Brain pericyte (primary cell): ENCODE results near the gene ATP10B.
"Not testable (repeated sequence)": the region's sequence is repeated elsewhere in the genome, so short reads cannot be mapped to it uniquely, and the experiment has no call there.

ENCODE experiments used
- DNase-seq: peaks from one replicate; pipeline ENCODE4 v3.0.0-alpha.2; 2012; ENCODE audit warnings: low read depth, low spot score

ATP10B gene

DNA sequence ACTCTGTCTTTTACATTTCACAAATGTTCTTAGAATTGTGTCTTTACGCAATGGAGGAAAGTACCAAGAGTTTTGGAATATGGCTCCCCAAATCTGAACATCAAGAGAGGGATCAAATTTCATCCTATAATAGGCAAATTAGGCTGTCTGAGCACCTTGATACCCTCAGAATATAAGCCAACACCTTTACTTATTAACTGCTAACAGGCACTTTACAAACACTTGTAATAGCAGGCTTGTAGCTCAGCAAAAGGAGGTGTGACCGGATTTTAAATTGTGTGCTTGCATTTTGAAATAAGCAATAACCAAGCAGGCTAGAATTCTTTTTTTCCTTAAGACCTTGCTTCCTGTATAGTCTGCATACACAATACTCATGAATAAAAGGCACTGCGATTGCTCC, 92.0 kb downstream of the ATP10B start:
- DNase-seq = no peak

GRCh38 chr5:160757194-160757593, 94.8 kb downstream of the ATP10B start:
- DNase-seq = no peak

- no peak for DNase-seq
These were observed 100.9 kb downstream of the ATP10B start for GRCh38 chr5:160750938-160751657.

DNA sequence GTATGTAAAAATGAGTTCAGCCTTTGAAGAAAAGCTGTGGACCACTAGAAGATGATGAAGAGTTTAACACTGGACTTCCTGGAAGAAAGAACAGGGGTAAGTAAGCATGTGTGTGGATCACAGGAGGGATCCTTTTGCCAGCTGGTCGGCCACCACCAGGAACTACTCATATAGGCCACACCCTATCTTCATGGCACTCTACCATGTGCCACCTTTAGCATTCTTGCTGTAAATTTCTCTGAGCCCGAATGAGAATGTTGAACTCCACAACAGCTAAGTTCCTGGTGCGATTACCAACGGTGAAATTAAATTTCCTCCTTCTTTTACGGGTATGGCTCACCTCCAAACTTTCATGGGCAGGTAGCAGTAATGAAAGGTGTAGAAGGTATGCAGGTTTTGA, 102.3 kb downstream of the ATP10B start:
- DNase-seq = no peak

DNA sequence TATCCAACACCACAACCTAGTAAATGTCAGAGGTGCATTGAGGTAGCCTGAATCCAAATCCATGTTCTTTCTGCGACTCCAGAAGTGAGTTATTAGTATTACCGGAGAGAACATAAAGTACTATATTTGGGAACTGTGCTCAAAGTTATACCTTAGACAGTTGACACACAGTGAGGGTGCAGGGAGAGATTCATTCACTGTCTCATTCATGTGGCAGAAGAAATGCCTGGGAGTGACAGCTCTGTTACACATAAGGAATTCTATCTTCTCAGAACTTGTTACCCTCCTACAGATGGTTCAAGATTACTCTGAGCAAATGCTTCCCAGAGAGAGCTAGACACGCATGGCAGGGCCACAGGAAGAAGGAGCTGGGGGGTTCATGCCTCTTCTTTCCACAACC, 103.0 kb downstream of the ATP10B start:
- DNase-seq = no peak

DNA sequence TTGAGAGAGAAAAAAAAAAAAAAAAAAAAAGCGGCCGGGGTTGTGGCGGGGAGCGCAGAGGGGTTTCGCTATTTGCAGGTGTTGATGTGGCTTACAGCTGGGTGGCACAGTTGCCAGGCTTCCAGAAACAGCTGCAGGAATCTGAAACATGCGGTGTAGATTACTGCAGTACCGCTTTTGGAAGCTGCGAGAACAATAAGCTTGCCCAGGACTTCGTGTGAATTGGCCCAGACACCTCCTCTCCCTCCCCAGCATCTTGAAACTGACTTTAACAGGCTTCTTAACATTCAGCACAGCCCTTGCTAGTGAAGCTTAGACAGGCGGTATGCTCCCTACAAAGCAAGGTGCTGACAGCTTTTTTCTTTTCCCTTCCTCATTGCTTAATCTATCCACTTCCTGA, 104.0 kb downstream of the ATP10B start:
- DNase-seq = no peak

DNA sequence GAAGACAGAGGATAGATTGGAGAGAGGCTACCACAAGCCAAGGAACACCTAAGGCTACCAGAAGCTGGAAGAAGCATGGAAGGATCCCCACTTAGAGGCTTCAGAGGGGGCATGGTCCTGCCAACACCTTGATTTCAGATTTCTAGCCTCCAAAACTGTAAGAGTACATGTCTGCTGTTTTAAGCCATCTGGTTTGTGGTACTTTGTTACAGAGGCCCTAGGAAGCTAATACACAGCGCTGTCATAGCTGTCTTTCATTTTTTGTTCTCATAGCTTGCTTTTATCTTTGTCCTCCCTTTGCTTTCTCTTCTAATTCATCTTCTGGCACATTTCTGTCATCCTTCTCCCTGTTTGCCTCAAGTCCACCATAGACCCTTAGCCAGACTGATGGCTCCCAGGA, 104.5 kb downstream of the ATP10B start:
- no peak for DNase-seq

GRCh38 chr5:160744268-160745101, 107.5 kb downstream of the ATP10B start:
- DNase-seq = no peak

- DNase-seq = no peak
These were observed 109.0 kb downstream of the ATP10B start for GRCh38 chr5:160743027-160743426.

GRCh38 chr5:160742446-160742845, 109.6 kb downstream of the ATP10B start:
- no peak for DNase-seq

DNA sequence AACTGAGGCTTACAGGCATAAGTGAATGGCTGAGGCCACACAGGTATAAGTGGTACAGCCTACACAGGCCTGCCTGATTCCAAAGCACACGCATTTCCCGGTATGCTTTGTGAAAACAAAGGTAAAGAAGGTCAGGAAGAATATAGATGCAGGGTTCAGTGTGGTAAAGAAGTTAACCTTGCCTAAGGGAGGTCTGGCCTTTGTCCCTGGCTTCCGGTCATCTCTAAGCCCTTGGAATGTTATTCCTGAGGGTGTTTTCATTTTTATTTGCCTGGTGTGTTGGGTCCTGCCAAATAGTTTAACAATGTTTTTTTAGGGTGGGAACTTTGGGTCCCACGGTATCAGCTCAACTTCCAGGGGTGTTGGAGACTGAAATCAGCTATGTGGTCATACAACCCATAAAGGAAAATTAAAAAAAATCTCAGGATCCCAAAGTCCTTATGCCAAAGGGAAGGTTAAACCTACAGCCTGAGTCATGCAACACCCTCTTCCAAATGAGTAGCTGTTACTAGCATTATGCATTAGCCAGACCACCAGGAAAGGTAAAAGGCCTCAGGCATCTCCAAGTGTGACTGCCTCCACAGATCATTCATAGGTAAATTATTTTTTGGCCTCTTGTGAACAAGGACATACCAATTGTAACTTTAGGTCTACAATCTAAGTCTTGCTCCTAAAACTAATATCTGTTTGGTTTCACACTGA, 124.6 kb downstream of the ATP10B start:
- no peak for DNase-seq

DNA sequence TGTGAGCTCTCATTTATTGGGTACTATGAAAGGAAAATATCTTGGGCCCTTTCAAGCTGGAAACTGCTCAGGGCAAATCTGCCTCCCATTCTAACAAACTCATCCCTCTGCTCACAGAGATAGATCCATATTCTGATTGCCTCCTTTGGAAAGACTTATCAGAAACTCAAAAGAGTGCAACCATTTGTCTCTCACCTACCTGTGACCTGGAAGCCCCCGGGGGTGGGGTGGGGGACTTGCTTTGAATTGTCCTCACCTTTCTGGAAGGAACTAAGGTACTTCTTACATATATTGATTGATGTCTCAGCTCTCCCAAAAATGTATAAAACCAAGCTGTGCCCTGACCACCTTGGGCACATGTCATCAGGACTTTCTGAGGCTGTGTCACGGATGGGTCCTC, 125.3 kb downstream of the ATP10B start:
- DNase-seq = no peak

DNA sequence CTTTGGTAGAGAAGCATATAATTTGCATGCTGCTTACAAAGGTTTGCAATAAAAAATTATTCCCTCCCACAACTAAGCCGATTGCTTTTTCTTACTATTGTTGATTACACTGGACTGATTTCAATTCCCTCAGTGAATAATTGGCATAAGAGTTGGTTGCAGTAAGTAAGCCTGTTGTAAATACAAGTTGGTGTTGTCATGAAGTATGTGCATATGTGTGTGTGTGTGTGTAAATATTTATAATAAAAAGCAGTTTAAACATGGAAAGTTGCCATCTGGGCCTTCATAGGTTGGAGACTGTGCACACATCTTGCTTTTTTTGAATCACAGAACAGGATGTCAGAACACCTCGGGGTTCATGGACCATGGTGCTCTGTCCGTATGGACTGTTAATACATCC, 131.2 kb downstream of the ATP10B start:
- no peak for DNase-seq

- DNase-seq = not testable (repeated sequence)
These were observed 136.5 kb downstream of the ATP10B start for GRCh38 chr5:160715508-160715907.

- DNase-seq = no peak
These were observed 148.3 kb downstream of the ATP10B start for GRCh38 chr5:160703547-160704189.

DNA sequence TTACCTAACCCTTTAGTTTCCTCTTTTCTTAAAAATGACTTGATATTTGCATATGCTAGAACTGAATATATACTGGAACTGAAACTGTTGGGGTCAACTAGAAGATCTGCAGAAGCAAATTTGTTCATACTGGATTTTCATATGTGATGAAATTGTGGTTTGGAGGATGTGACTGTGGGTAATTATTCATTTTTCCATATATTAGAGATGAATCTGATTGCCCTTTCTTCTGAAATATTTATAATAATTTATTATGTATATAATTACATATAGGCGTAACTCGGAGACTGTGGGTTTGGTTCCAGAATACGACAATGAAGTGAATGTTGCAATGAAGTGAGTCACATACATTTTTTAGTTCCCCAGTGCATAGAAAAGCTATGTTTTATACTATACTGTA, 149.1 kb downstream of the ATP10B start:
- DNase-seq = no peak

- DNase-seq = no peak
These were observed 149.7 kb downstream of the ATP10B start for GRCh38 chr5:160702311-160702803.

- no peak for DNase-seq
These were observed 150.6 kb downstream of the ATP10B start for GRCh38 chr5:160701403-160701802.

- no peak for DNase-seq
These were observed 152.7 kb downstream of the ATP10B start for GRCh38 chr5:160699301-160699700.

DNA sequence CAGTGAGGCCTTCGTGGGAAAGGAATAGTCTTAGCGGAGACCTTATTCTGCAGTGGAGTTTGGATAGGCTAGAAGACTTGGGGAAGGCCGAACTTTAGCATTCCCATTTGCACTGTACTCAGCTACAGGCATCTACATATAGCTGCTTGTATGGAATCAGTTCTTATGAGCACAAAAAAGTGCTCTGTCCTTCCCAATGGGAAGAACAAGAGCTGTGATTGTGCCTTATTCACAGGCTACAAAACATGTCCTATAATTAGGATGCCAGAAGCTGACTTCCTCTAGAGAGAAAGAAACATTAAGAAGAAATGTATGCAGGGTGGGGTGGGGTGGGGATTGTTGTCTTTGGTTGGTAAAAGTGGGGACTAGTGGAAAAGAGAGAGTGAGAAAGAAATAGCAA, 154.7 kb downstream of the ATP10B start:
- no peak for DNase-seq

DNA sequence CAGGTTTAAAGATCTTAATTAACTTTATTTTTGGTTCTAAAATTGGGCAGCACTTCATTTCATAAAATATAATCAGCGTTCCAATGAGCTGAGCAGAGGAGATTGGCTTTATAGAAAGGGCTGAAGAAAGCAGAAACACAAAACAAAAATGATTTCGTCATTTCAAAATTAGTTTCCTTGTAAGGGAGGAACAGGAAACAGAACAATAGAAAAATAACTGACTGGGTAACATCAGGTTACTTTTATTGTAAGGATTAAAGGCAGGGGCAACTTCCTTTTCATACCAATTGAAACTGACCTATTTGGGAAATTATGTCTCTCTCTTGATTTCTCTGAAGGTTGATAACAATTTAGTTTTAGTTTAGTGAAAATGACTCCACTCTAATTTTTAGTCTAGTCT, 157.1 kb downstream of the ATP10B start:
- no peak for DNase-seq
